Measurements from ENCODE around the gene BAX. TPM values are rescaled to one million over a fixed set of nuclear protein-coding genes. Genes with fewer than 3 reads are reported as not detected.

BAX gene
- total RNA-seq, 1 donor from 2014 or later = 141 TPM

GRCh38 chr19:48910803-48911202 lies 43.9 kb upstream of the BAX start:
- H3K4me1 Mint-ChIP-seq (ENCODE audit: low read depth) = no peaks in the 10 kb centered on the region

GRCh38 chr19:48913114-48913889 lies 41.4 kb upstream of the BAX start:
- no peak for TF ChIP-seq CTCF (IDR thresholded peaks at IDR 0.05; ENCODE audit: unreplicated experiment)
- peaks cover 27% of the 10 kb centered on the region for H3K36me3 Mint-ChIP-seq (ENCODE audit: insufficient read depth)

More at GRCh38 chr19:48910803-48911202, 43.9 kb upstream of the BAX start:
- no peaks in the 10 kb centered on the region for H3K9me3 Mint-ChIP-seq (ENCODE audit: low read depth)
- no peak for DNase-seq (ENCODE audit: low spot score, unreplicated experiment)
- no peaks in the 10 kb centered on the region for H3K27me3 Mint-ChIP-seq
- H3K36me3 Mint-ChIP-seq (ENCODE audit: insufficient read depth) = peaks cover 33% of the 10 kb centered on the region
- TF ChIP-seq CTCF (IDR thresholded peaks at IDR 0.05; ENCODE audit: unreplicated experiment) = no peak
- H3K27ac Mint-ChIP-seq = no peak overlapping the region
- H3K4me3 Mint-ChIP-seq (ENCODE audit: low read depth) = no peak overlapping the region

GRCh38 chr19:48914181-48914580 lies 40.5 kb upstream of the BAX start:
- Mint-ChIP-seq H3K4me3 (ENCODE audit: low read depth) (no peak overlapping the region), H3K27me3 (no peaks in the 10 kb centered on the region), H3K9me3 (ENCODE audit: low read depth) (no peaks in the 10 kb centered on the region), H3K27ac (no peak overlapping the region), H3K4me1 (ENCODE audit: low read depth) (no peaks in the 10 kb centered on the region), H3K36me3 (ENCODE audit: insufficient read depth) (peaks cover 31% of the 10 kb centered on the region)
- no peak for DNase-seq (ENCODE audit: low spot score, unreplicated experiment)
- no peak for TF ChIP-seq CTCF (IDR thresholded peaks at IDR 0.05; ENCODE audit: unreplicated experiment)

More at GRCh38 chr19:48913114-48913889, 41.4 kb upstream of the BAX start:
- no peaks in the 10 kb centered on the region for H3K4me1 Mint-ChIP-seq (ENCODE audit: low read depth)
- H3K9me3 Mint-ChIP-seq (ENCODE audit: low read depth) = no peaks in the 10 kb centered on the region
- no peaks in the 10 kb centered on the region for H3K27me3 Mint-ChIP-seq
- DNase-seq (ENCODE audit: low spot score, unreplicated experiment) = no peak
- H3K4me3 Mint-ChIP-seq (ENCODE audit: low read depth) = no peak overlapping the region
- H3K27ac Mint-ChIP-seq = no peak overlapping the region

- H3K36me3 Mint-ChIP-seq (ENCODE audit: insufficient read depth) = peaks cover 27% of the 10 kb centered on the region
- no peaks in the 10 kb centered on the region for H3K27me3 Mint-ChIP-seq
- H3K9me3 Mint-ChIP-seq (ENCODE audit: low read depth) = no peaks in the 10 kb centered on the region
- H3K4me3 Mint-ChIP-seq (ENCODE audit: low read depth) = no peak overlapping the region
- DNase-seq (ENCODE audit: low spot score, unreplicated experiment) = no peak
- TF ChIP-seq CTCF (IDR thresholded peaks at IDR 0.05; ENCODE audit: unreplicated experiment) = no peak
- H3K4me1 Mint-ChIP-seq (ENCODE audit: low read depth) = no peaks in the 10 kb centered on the region
- peak overlapping the region; percentile 39 for H3K27ac Mint-ChIP-seq
These were observed 38.9 kb upstream of the BAX start for GRCh38 chr19:48915757-48916156.

- Mint-ChIP-seq H3K4me3 (ENCODE audit: low read depth) (no peak overlapping the region), H3K27me3 (no peaks in the 10 kb centered on the region), H3K36me3 (ENCODE audit: insufficient read depth) (peaks cover 19% of the 10 kb centered on the region), H3K4me1 (ENCODE audit: low read depth) (no peaks in the 10 kb centered on the region), H3K9me3 (ENCODE audit: low read depth) (no peaks in the 10 kb centered on the region), H3K27ac (peak overlapping the region; percentile 82)
- no peak for TF ChIP-seq CTCF (IDR thresholded peaks at IDR 0.05; ENCODE audit: unreplicated experiment)
- DNase-seq (ENCODE audit: low spot score, unreplicated experiment) = no peak
These were observed 36.6 kb upstream of the BAX start for GRCh38 chr19:48918071-48918470.
